Vagina (tissue), 2 donors: ENCODE measurements around the gene AIMP1. TPM values are rescaled to one million over a fixed set of nuclear protein-coding genes. Genes with fewer than 3 reads are reported as not detected.

Source experiments
- DNase-seq, 2 donors: peaks; one replicate each; pipeline ENCODE4 v3.0.0-alpha.2; 2017; ENCODE audit errors: extremely low spot score in 2 of 2
- H3K27ac ChIP-seq: fragments of 200-600 bp; sonication (generic); one replicate; pipeline ENCODE4 v1.5.1; 2019
- H3K27me3 ChIP-seq: fragments of 200-600 bp; sonication (generic); one replicate; pipeline ENCODE4 v1.5.1; 2019
- H3K36me3 ChIP-seq, 2 donors: fragments of 200-600 bp; sonication (generic); one replicate each; pipeline ENCODE4 v1.5.1; 2017 to 2019
- H3K4me1 ChIP-seq: fragments of 200-600 bp; sonication (generic); one replicate; pipeline ENCODE4 v1.5.1; 2019
- H3K4me3 ChIP-seq, 2 donors: fragments of 200-600 bp; sonication (generic); 1 replicate in 1 of 2; 2 replicates in 1 of 2; pipeline ENCODE4 v1.5.1; 2016 to 2019
- H3K9me3 ChIP-seq: fragments of 200-600 bp; sonication (generic); one replicate; pipeline ENCODE4 v1.5.1; 2019
- POLR2A ChIP-seq, 2 donors: fragments of 450-650 bp; IDR thresholded peaks; one replicate each; pipeline ENCODE4 v1.6.1; 2017; ENCODE audit warnings: antibody characterized with exemption in 2 of 2, mild to moderate bottlenecking in 2 of 2, moderate library complexity in 2 of 2
- POLR2AphosphoS5 ChIP-seq, 2 donors: sonication (generic); formaldehyde crosslinking; IDR thresholded peaks; one replicate each; pipeline ENCODE4 v1.9.0; 2017; ENCODE audit warnings: antibody characterized with exemption in 2 of 2, mild to moderate bottlenecking in 2 of 2, low read depth in 1 of 2; ENCODE audit not compliant: insufficient read depth in 1 of 2
- intact Hi-C: fragments of 100-400 bp; cut with DNase I; formaldehyde crosslinking; loops from one replicate; pipeline ENCODE4 v1.15.1; 2023
- total RNA-seq: library from RNA; depleted of rRNA; stranded (reverse); fragments of >200 nt; gene quantifications from one replicate; pipeline ENCODE4 v1.2.3, GENCODE V29; 2016
- TF ChIP-seq, protein P1 (sequence below), 3 experiments: fragments of 450-650 bp in 2 of 3; fragments of 200-600 bp in 1 of 3; sonication (generic) in 1 of 3; IDR thresholded peaks; one replicate each; pipeline ENCODE4 v1.5.1; 2017 to 2019; ENCODE audit warnings: antibody characterized with exemption in 3 of 3, mild to moderate bottlenecking in 2 of 3, moderate library complexity in 2 of 3

The AIMP1 gene
- total RNA-seq, 1 donor from 2014 or later = 19.4 TPM

DNA sequence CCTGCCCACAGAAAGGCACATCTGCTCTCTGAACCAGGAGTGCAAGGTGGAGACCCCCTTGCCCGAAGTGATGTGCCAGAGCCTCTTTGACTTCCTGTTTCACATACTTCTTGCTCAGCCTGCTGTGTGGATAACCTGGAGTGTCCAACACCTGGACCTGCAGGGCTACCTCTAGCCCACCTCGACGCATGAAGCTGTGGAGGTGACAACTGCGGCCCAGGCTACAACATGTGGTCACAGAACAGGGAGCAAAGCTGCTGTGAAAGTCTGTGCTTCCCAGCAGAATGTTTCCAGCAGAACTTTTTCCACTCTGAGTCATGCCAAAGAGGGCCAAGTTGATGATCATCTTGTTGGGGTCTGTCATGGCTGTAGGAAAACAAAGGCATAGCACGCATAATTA, 50.7 kb downstream of the AIMP1 start:
- no peak overlapping the region for H3K4me3 ChIP-seq
- no peak for DNase-seq
- TF ChIP-seq, protein P1, sequence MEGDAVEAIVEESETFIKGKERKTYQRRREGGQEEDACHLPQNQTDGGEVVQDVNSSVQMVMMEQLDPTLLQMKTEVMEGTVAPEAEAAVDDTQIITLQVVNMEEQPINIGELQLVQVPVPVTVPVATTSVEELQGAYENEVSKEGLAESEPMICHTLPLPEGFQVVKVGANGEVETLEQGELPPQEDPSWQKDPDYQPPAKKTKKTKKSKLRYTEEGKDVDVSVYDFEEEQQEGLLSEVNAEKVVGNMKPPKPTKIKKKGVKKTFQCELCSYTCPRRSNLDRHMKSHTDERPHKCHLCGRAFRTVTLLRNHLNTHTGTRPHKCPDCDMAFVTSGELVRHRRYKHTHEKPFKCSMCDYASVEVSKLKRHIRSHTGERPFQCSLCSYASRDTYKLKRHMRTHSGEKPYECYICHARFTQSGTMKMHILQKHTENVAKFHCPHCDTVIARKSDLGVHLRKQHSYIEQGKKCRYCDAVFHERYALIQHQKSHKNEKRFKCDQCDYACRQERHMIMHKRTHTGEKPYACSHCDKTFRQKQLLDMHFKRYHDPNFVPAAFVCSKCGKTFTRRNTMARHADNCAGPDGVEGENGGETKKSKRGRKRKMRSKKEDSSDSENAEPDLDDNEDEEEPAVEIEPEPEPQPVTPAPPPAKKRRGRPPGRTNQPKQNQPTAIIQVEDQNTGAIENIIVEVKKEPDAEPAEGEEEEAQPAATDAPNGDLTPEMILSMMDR (IDR thresholded peaks at IDR 0.05) = no peak
- TF ChIP-seq POLR2A (IDR thresholded peaks at IDR 0.05) (no peak), POLR2AphosphoS5 (IDR thresholded peaks at IDR 0.05; ENCODE audit: insufficient read depth in 1 of 2, low read depth in 1 of 2) (no peak)
- intact Hi-C loops = no loop called here
- no peaks in the 10 kb centered on the region for H3K36me3 ChIP-seq
- no peaks in the 10 kb centered on the region for H3K4me1 ChIP-seq
- H3K27ac ChIP-seq = no peak overlapping the region
- H3K27me3 ChIP-seq = no peaks in the 10 kb centered on the region
- no peaks in the 10 kb centered on the region for H3K9me3 ChIP-seq

DNA sequence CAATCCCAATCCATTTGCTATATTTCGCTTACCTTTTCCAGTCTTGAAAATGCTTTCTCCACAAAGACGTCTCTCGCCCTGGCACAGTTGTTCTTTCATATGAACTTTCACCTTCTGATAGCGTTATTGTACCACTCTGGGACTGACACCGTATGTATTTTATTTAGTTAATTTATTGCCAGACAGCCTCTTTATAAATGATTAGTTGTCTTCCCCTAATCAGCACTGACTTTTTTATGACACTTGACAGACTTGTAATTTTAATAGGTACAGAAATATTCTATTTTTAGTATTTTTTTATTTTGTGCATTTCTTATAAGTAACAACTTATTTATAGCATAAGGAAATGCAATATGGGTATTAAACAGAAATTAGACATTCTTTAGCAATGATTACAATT, 52.3 kb downstream of the AIMP1 start, which contains the start of gene GIMD1:
Gene GIMD1 (minus strand): TSS at position 101 of the 400 bp plus-strand sequence. CDS start 1,343 bp downstream, outside the sequence.
- H3K36me3 ChIP-seq = no peaks in the 10 kb centered on the region
- no peaks in the 10 kb centered on the region for H3K9me3 ChIP-seq
- H3K4me3 ChIP-seq = no peak within 1 kb of the TSS
- H3K27me3 ChIP-seq = no peaks in the 10 kb centered on the region
- TF ChIP-seq, protein P1 (IDR thresholded peaks at IDR 0.05) = no peak
- TF ChIP-seq POLR2A (IDR thresholded peaks at IDR 0.05) (no peak), POLR2AphosphoS5 (IDR thresholded peaks at IDR 0.05; ENCODE audit: insufficient read depth in 1 of 2, low read depth in 1 of 2) (no peak)
- H3K4me1 ChIP-seq = no peaks in the 10 kb centered on the region
- intact Hi-C loops = no loop called here
- no peak for DNase-seq
- H3K27ac ChIP-seq = no peak within 1 kb of the TSS

DNA sequence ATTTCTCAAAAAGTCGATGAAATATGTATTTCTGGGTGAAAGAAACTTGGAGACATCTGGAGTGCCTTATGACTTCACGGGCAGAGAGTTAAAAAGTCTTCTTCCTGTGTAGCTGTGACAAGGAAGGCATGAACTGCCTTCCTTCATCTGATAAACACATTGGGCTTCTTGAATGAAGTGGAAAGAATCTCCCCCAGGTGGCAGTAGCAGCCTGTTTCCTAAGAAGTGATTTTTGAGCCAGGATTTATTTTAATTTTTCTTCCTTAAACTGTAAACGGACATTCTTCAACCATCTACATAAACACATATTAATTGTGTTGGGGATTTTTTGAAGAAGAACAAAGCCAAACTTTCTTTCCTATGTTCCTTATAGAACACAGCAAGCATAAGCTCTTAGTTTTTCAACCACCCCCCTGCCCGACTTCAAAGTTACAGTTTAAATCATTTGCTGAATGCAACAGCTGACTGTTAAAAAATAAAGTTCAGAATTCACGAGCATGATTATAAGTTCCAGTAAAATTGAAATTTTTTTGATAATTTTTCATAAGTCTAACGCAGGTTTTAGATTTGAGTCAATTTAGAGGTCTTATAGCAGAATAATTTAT, 53.2 kb downstream of the AIMP1 start:
- no peak for DNase-seq
- TF ChIP-seq POLR2AphosphoS5 (IDR thresholded peaks at IDR 0.05; ENCODE audit: insufficient read depth in 1 of 2, low read depth in 1 of 2) (no peak), POLR2A (IDR thresholded peaks at IDR 0.05) (no peak)
- TF ChIP-seq, protein P1 (IDR thresholded peaks at IDR 0.05) = peak; percentile 24 to 53 (median 48)
- H3K27ac ChIP-seq = no peak overlapping the region
- H3K4me1 ChIP-seq = no peaks in the 10 kb centered on the region
- H3K9me3 ChIP-seq = no peaks in the 10 kb centered on the region
- no peaks in the 10 kb centered on the region for H3K36me3 ChIP-seq
- H3K4me3 ChIP-seq = no peak overlapping the region
- intact Hi-C loops = no loop called here
- no peaks in the 10 kb centered on the region for H3K27me3 ChIP-seq

DNA sequence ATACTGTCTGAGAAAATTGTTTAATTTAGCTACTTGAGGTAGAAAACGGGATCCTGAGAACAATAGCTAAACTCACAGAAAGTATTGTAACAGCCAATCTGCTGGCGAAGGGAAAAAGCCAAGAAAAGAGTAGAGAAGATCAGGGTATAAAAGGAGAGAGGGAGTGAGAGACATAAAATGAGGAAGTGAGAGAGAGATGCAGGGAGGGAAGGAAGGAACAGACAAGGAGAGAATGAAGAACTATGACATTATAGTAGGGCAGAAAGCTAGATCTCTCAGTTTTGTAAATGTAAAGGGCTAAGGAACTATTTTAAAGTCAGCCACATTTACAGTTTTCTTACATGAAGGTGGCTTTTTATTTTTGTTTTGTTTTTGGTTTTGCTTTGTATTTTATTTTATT, 53.9 kb downstream of the AIMP1 start:
- H3K27ac ChIP-seq = no peak overlapping the region
- H3K36me3 ChIP-seq = no peaks in the 10 kb centered on the region
- TF ChIP-seq, protein P1 (IDR thresholded peaks at IDR 0.05) = no peak
- TF ChIP-seq POLR2AphosphoS5 (IDR thresholded peaks at IDR 0.05; ENCODE audit: insufficient read depth in 1 of 2, low read depth in 1 of 2) (no peak), POLR2A (IDR thresholded peaks at IDR 0.05) (no peak)
- H3K4me3 ChIP-seq = no peak overlapping the region
- no peaks in the 10 kb centered on the region for H3K27me3 ChIP-seq
- DNase-seq = no peak
- intact Hi-C loops = no loop called here
- H3K9me3 ChIP-seq = no peaks in the 10 kb centered on the region
- H3K4me1 ChIP-seq = no peaks in the 10 kb centered on the region

DNA sequence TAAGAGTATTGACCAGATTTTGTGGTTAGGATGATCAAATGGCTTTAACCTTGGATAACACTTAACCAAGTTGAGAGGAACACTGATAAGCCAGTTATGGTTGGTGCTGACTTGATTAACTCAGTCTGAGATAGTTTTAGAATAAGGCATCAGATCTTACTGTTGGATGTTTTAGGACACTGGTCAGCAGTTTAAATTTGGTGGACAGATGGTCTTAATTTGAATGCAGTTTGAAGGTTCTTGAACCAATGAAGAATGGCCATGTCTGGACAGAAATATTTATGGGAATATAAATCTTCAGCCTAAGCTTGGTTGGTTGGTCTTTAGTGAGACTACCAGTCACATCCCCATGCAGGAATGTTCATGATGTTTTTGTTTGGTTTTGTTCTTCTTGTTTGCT, 54.8 kb downstream of the AIMP1 start:
- intact Hi-C loops = no loop called here
- no peak for TF ChIP-seq POLR2AphosphoS5 (IDR thresholded peaks at IDR 0.05; ENCODE audit: insufficient read depth in 1 of 2, low read depth in 1 of 2)
- TF ChIP-seq, protein P1 (IDR thresholded peaks at IDR 0.05) = no peak
- no peak for TF ChIP-seq POLR2A (IDR thresholded peaks at IDR 0.05)
- DNase-seq = no peak
- Histone ChIP-seq H3K36me3 (no peaks in the 10 kb centered on the region), H3K4me3 (no peak overlapping the region), H3K27me3 (no peaks in the 10 kb centered on the region), H3K4me1 (no peaks in the 10 kb centered on the region), H3K9me3 (no peaks in the 10 kb centered on the region), H3K27ac (no peak overlapping the region)
